ENCODE data around the gene ACSF2. TPM values are rescaled to one million over a fixed set of nuclear protein-coding genes. Genes with fewer than 3 reads are reported as not detected.

ACSF2 gene
- total RNA-seq, 1 experiment from 2014 or later, result 72.7 TPM

DNA sequence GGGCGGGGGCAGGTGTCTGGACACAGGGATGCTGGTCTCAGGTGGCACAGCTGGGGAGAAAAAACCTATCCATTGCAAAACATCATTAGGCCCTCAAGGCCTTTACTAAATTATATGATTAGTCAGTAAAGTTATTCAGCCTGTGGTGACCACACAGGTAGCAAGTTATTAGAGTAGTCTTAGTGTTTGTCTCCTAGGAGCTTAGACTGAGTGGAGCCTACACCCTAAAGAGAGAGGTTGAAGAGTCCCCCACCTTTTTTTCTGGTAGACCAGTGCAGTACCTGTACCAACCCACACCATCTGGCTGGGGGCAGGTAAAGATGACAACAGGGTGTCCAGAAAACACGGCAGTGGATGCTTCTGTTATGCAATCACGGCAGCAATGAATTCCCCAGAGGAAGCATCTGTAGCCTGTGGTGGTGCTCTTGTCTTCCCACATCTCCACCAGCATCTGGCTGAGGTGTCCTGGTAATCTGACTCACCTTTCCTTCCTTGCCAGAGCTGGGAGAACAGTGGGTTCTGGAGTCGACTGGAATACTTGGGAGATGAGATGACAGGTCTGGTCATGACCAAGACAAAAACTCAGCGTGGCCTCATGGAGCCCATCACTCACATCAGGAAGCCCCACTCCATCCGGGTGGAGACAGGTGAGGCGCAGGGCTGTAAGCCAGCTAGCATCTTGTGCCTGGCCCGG is 93.3 kb downstream of the ACSF2 start:
- H3F3A ChIP-seq (ENCODE audit: low read length, unreplicated experiment), result no peaks in the 10 kb centered on the region
- no peaks in the 10 kb centered on the region for H3K79me2 ChIP-seq (ENCODE audit: low read length)
- peaks cover 3% of the 10 kb centered on the region; the same call in 1 of the 2 replicates for H3K4me1 ChIP-seq (ENCODE audit: insufficient read depth, low read length)
- no peak overlapping the region for H2AFZ ChIP-seq (ENCODE audit: low read length)
- H4K20me1 ChIP-seq (ENCODE audit: low read length), result no peaks in the 10 kb centered on the region
- H3K27me3 ChIP-seq (ENCODE audit: low read length), result no peaks in the 10 kb centered on the region
- no peaks in the 10 kb centered on the region for H3K9me3 ChIP-seq (ENCODE audit: low read length)
- no peak overlapping the region for H3K27ac ChIP-seq (ENCODE audit: low read length)
- no peak overlapping the region for H3K9ac ChIP-seq (ENCODE audit: low read length)
- POLR2A ChIA-PET (ENCODE audit: unreplicated experiment), result interaction anchor here (0.5 kb wide), 1 partner anchor 1676 kb away, joined by 3 read pairs; no protein-coding TSS in a partner anchor
- intact Hi-C loops (cut with micrococcal nuclease), result no loop called here
- no peak overlapping the region for H3K4me3 ChIP-seq (ENCODE audit: low read length)
- H3K4me2 ChIP-seq (ENCODE audit: low read length), result no peak overlapping the region
- no TSS peak for BruUV-seq (replicated peaks)
- DNase-seq (peak; percentile 65), ATAC-seq (peak; percentile 45)
- CTCF ChIA-PET, result interaction anchor here (0.6 kb wide), 1 partner anchor 9 kb away, joined by 4 read pairs; no protein-coding TSS in a partner anchor
- H3K9me2 ChIP-seq (replicated peaks; ENCODE audit: low read length), result no peaks in the 10 kb centered on the region
- no peaks in the 10 kb centered on the region for H3K36me3 ChIP-seq (ENCODE audit: low read depth, low read length)
- TF ChIP-seq EZH2 (IDR thresholded peaks at IDR 0.05; ENCODE audit: low read length, unreplicated experiment) (no peak), EZH2phosphoT487 (IDR thresholded peaks at IDR 0.05; ENCODE audit: borderline replicate concordance, low read length) (no peak)
- TF ChIP-seq, protein P1, sequence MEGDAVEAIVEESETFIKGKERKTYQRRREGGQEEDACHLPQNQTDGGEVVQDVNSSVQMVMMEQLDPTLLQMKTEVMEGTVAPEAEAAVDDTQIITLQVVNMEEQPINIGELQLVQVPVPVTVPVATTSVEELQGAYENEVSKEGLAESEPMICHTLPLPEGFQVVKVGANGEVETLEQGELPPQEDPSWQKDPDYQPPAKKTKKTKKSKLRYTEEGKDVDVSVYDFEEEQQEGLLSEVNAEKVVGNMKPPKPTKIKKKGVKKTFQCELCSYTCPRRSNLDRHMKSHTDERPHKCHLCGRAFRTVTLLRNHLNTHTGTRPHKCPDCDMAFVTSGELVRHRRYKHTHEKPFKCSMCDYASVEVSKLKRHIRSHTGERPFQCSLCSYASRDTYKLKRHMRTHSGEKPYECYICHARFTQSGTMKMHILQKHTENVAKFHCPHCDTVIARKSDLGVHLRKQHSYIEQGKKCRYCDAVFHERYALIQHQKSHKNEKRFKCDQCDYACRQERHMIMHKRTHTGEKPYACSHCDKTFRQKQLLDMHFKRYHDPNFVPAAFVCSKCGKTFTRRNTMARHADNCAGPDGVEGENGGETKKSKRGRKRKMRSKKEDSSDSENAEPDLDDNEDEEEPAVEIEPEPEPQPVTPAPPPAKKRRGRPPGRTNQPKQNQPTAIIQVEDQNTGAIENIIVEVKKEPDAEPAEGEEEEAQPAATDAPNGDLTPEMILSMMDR (conservative IDR thresholded peaks at IDR 0.05; ENCODE audit: low read depth, low read length), result no peak

DNA sequence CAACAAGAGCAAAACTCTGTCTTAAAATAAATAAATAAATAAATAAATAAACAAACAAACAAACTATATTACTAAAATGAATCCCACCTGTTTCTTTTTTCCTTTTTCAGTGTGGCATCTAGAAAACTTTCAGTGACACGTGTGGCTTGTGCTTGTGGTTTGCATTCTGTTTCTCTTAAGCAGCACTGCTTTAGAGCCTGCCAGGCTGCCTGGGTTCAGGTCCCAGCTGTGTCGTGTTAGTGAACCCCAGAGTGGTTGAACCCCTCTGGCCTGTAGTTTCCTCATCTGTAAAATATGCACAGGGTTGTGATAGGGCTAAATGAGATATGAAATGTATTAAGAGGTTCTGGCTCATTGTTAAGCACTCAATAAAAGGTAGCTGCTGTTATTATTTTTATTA is 94.5 kb downstream of the ACSF2 start:
- no TSS peak for BruUV-seq (replicated peaks)
- Histone ChIP-seq H3K9me2 (replicated peaks; ENCODE audit: low read length) (no peaks in the 10 kb centered on the region), H3F3A (ENCODE audit: low read length, unreplicated experiment) (no peaks in the 10 kb centered on the region), H3K9me3 (ENCODE audit: low read length) (no peaks in the 10 kb centered on the region), H3K27me3 (ENCODE audit: low read length) (no peaks in the 10 kb centered on the region), H3K4me2 (ENCODE audit: low read length) (no peak overlapping the region), H3K4me1 (ENCODE audit: insufficient read depth, low read length) (peaks cover 3% of the 10 kb centered on the region; the same call in 1 of the 2 replicates), H3K4me3 (ENCODE audit: low read length) (no peak overlapping the region), H3K27ac (ENCODE audit: low read length) (no peak overlapping the region), H2AFZ (ENCODE audit: low read length) (no peak overlapping the region), H3K36me3 (ENCODE audit: low read depth, low read length) (no peaks in the 10 kb centered on the region), H3K79me2 (ENCODE audit: low read length) (no peaks in the 10 kb centered on the region), H4K20me1 (ENCODE audit: low read length) (no peaks in the 10 kb centered on the region), H3K9ac (ENCODE audit: low read length) (no peak overlapping the region)
- TF ChIP-seq, protein P1 (conservative IDR thresholded peaks at IDR 0.05; ENCODE audit: low read depth, low read length), result no peak
- no peak for TF ChIP-seq EZH2 (IDR thresholded peaks at IDR 0.05; ENCODE audit: low read length, unreplicated experiment)
- TF ChIP-seq EZH2phosphoT487 (IDR thresholded peaks at IDR 0.05; ENCODE audit: borderline replicate concordance, low read length), result no peak
- ATAC-seq (no peak), DNase-seq (no peak)
- intact Hi-C loops (cut with micrococcal nuclease), result no loop called here
- ChIA-PET CTCF (no interaction called here), POLR2A (ENCODE audit: unreplicated experiment) (no interaction called here)

DNA sequence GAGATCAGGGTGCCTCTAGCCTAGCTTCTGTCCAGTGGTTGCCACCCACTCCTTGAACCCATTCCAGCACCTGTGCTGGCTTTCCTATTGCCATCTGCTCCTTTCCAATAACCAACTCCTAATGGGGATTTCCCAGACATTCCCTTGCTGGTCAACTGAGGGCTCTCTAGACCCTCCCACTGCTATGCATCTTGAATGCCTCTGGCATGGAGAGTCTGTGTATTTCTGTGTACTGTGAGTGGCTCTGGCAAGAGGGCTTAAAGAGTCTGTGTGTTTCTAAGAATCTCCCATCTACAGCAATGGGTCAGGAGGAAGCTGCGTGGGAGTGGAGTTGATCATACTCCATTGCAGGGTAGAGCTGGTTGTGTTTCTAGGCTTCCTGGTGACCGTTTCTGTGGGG is 95.5 kb downstream of the ACSF2 start:
- Histone ChIP-seq H3K9me2 (replicated peaks; ENCODE audit: low read length) (no peaks in the 10 kb centered on the region), H3K79me2 (ENCODE audit: low read length) (no peaks in the 10 kb centered on the region), H3K36me3 (ENCODE audit: low read depth, low read length) (no peaks in the 10 kb centered on the region), H3K4me3 (ENCODE audit: low read length) (no peak overlapping the region), H4K20me1 (ENCODE audit: low read length) (no peaks in the 10 kb centered on the region), H3K27me3 (ENCODE audit: low read length) (no peaks in the 10 kb centered on the region), H3K4me2 (ENCODE audit: low read length) (no peak overlapping the region), H3K9ac (ENCODE audit: low read length) (no peak overlapping the region), H3F3A (ENCODE audit: low read length, unreplicated experiment) (no peaks in the 10 kb centered on the region), H3K27ac (ENCODE audit: low read length) (no peak overlapping the region), H3K9me3 (ENCODE audit: low read length) (no peaks in the 10 kb centered on the region), H2AFZ (ENCODE audit: low read length) (no peak overlapping the region), H3K4me1 (ENCODE audit: insufficient read depth, low read length) (peaks cover 3% of the 10 kb centered on the region; the same call in 1 of the 2 replicates)
- intact Hi-C loops (cut with micrococcal nuclease), result no loop called here
- no peak for DNase-seq
- CTCF ChIA-PET, result no interaction called here
- no TSS peak for BruUV-seq (replicated peaks)
- no peak for ATAC-seq
- POLR2A ChIA-PET (ENCODE audit: unreplicated experiment), result no interaction called here
- no peak for TF ChIP-seq EZH2phosphoT487 (IDR thresholded peaks at IDR 0.05; ENCODE audit: borderline replicate concordance, low read length)
- no peak for TF ChIP-seq EZH2 (IDR thresholded peaks at IDR 0.05; ENCODE audit: low read length, unreplicated experiment)
- TF ChIP-seq, protein P1 (conservative IDR thresholded peaks at IDR 0.05; ENCODE audit: low read depth, low read length), result no peak

Data from PC-3 (cell line).